ENCODE results near the gene HBZ. TPM values are rescaled to one million over a fixed set of nuclear protein-coding genes. Genes with fewer than 3 reads are reported as not detected.

The HBZ gene
- total RNA-seq, 1 donor, result not detected

DNA sequence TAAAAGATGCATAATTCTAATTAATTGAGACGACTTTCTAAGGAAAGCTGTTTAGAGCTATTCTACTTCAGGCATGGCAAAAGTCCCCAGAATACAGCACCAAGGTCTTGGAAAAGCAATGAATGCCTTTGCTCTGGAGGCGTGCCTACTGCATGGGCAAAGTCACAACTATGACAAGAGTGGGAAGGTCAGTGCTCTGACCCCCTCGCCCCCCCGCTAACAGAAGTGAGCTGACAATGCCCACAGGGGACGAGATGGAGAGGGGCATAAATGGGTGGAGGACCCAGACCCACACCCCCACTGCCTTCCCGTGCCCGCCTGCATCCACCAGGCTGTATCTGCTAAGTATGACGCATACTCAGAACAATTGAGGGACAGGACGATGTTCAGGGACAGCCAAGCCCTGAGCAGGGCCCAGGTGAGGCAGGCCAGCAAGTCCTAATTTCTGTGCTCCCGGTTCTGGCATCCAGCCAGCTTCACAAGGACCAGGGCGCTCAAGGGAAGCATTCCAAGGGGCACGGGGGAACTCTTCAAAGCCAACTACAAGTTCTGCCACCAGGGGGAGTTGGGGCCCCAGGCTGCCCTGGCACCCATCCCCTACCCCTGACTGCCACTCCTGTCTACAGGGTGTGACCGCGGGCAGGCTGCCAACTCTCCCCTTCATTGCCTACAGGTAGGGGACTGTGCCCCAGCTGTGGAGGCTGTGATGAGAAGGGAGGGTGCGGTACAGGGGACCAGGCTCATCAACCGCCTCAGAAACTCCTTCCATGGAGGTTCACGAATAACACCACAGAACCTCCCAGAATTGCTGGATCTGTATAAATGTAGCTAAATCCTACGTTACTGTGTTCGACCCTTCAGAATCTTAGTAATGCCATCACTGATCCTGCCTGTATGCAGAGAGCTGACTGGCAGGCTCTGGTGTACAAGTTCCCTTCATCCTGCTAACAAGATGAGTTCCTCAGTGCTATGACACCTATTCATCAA is 34.8 kb upstream of the HBZ start:
- peak; percentile 89 for DNase-seq (ENCODE audit: insufficient read length, low spot score, missing footprints)
- TF ChIP-seq, protein P1, sequence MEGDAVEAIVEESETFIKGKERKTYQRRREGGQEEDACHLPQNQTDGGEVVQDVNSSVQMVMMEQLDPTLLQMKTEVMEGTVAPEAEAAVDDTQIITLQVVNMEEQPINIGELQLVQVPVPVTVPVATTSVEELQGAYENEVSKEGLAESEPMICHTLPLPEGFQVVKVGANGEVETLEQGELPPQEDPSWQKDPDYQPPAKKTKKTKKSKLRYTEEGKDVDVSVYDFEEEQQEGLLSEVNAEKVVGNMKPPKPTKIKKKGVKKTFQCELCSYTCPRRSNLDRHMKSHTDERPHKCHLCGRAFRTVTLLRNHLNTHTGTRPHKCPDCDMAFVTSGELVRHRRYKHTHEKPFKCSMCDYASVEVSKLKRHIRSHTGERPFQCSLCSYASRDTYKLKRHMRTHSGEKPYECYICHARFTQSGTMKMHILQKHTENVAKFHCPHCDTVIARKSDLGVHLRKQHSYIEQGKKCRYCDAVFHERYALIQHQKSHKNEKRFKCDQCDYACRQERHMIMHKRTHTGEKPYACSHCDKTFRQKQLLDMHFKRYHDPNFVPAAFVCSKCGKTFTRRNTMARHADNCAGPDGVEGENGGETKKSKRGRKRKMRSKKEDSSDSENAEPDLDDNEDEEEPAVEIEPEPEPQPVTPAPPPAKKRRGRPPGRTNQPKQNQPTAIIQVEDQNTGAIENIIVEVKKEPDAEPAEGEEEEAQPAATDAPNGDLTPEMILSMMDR (IDR thresholded peaks at IDR 0.05; ENCODE audit: extremely low read depth, low read depth, low read length), result peak; percentile 66
- no peak overlapping the region for H2AFZ ChIP-seq (ENCODE audit: low read length)
- peaks cover 9% of the 10 kb centered on the region for H3K79me2 ChIP-seq (ENCODE audit: insufficient read depth, low read length)
- H3K4me3 ChIP-seq (ENCODE audit: insufficient read depth, low read length), result no peak overlapping the region
- H3K9me3 ChIP-seq (ENCODE audit: low read depth, low read length), result no peaks in the 10 kb centered on the region
- no peaks in the 10 kb centered on the region for H3K27me3 ChIP-seq (ENCODE audit: insufficient read depth, low read length)
- peaks cover 40% of the 10 kb centered on the region for H4K20me1 ChIP-seq (ENCODE audit: insufficient read depth, low read length)
- peaks cover 18% of the 10 kb centered on the region for H3K36me3 ChIP-seq (ENCODE audit: insufficient read depth, low read length)
- H3K4me1 ChIP-seq (ENCODE audit: insufficient read depth, low read length), result peaks cover 12% of the 10 kb centered on the region
- no peak overlapping the region for H3K4me2 ChIP-seq (ENCODE audit: insufficient read depth, low read length)
- H3K27ac ChIP-seq (ENCODE audit: low read depth, low read length), result no peak overlapping the region

DNA sequence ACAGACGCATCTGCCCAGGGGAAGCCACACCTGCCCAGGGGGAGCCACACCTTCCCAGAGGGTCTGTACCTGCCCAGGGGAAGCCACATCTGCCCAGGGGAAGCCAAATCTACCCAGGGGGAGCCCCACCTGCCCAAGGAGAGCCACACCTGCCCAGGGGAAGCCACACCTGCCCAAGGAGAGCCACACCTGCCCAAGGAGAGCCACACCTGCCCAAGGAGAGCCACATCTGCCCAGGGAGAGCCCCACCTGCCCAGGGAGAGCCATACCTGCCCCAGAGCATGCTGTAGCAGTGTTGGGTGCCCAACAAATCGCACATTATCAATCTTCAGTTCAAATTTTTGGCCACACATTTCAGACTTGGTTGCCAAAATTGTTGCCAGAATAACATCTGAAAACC is 33.6 kb upstream of the HBZ start:
- Histone ChIP-seq H3K4me2 (ENCODE audit: insufficient read depth, low read length) (no peak overlapping the region), H2AFZ (ENCODE audit: low read length) (no peak overlapping the region), H3K4me1 (ENCODE audit: insufficient read depth, low read length) (peaks cover under 1% of the 10 kb centered on the region), H4K20me1 (ENCODE audit: insufficient read depth, low read length) (peaks cover 40% of the 10 kb centered on the region), H3K27ac (ENCODE audit: low read depth, low read length) (no peak overlapping the region), H3K9me3 (ENCODE audit: low read depth, low read length) (no peaks in the 10 kb centered on the region), H3K27me3 (ENCODE audit: insufficient read depth, low read length) (no peaks in the 10 kb centered on the region), H3K4me3 (ENCODE audit: insufficient read depth, low read length) (no peak overlapping the region), H3K79me2 (ENCODE audit: insufficient read depth, low read length) (peaks cover 9% of the 10 kb centered on the region), H3K36me3 (ENCODE audit: insufficient read depth, low read length) (peaks cover 21% of the 10 kb centered on the region)
- DNase-seq (ENCODE audit: insufficient read length, low spot score, missing footprints), result no peak
- TF ChIP-seq, protein P1 (IDR thresholded peaks at IDR 0.05; ENCODE audit: extremely low read depth, low read depth, low read length), result no peak

DNA sequence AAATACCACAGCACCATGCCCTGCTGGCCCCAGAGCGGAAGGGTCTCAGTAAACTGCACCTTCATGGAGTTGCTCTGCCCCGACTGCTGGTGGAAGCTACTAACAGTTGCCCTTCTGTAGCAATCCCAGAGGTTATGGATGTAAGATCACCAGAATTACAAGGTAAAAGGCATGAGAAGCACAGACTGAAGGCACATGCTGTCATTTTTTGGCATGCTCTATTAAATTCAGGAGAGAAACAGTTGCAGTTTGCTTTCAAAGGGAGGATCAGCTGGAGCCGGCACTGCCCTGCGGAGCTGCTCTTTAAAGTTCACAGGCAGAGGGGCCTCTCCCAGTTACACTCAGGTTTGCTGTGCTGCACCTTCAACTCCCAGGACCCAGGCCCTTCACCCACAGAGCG is 33.1 kb upstream of the HBZ start:
- Histone ChIP-seq H3K79me2 (ENCODE audit: insufficient read depth, low read length) (peaks cover 9% of the 10 kb centered on the region), H3K4me1 (ENCODE audit: insufficient read depth, low read length) (no peaks in the 10 kb centered on the region), H4K20me1 (ENCODE audit: insufficient read depth, low read length) (peaks cover 40% of the 10 kb centered on the region), H2AFZ (ENCODE audit: low read length) (no peak overlapping the region), H3K27me3 (ENCODE audit: insufficient read depth, low read length) (no peaks in the 10 kb centered on the region), H3K27ac (ENCODE audit: low read depth, low read length) (no peak overlapping the region), H3K4me3 (ENCODE audit: insufficient read depth, low read length) (no peak overlapping the region), H3K4me2 (ENCODE audit: insufficient read depth, low read length) (no peak overlapping the region), H3K36me3 (ENCODE audit: insufficient read depth, low read length) (peaks cover 24% of the 10 kb centered on the region), H3K9me3 (ENCODE audit: low read depth, low read length) (no peaks in the 10 kb centered on the region)
- DNase-seq (ENCODE audit: insufficient read length, low spot score, missing footprints), result peak; percentile 64
- TF ChIP-seq, protein P1 (IDR thresholded peaks at IDR 0.05; ENCODE audit: extremely low read depth, low read depth, low read length), result no peak

DNA sequence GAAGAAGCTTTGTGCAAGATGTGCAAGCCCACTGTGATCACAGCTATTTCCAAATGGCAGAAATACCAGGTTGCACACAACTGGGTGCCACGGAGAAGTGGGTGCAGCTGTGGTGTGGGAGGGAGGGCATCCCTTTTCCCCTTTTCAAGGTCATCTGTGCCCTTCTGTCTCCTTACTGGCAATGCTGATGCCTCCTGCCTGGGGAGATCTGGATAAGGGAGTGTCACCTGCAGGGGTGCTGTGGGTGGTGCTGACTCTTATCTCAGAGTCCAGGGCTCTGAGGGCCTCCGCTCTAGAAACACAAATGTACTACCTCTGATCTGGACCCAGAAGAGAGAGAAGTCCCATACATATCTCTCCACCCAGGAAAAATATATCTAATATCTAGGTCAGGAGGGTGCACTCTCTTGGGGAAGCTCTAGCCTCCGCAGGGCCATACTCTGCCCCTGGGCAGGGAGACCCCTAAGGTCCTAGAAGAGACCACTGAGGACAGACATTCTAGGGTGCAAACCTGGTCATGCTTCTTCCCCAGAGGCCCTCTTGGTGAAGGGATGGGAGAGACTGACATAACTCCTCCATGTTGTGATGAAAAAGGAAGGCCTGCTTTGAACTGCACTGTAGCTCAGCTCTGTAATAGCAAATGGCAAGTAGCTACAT is 32.5 kb upstream of the HBZ start:
- no peak overlapping the region for H3K27ac ChIP-seq (ENCODE audit: low read depth, low read length)
- TF ChIP-seq, protein P1 (IDR thresholded peaks at IDR 0.05; ENCODE audit: extremely low read depth, low read depth, low read length), result no peak
- H2AFZ ChIP-seq (ENCODE audit: low read length), result no peak overlapping the region
- no peaks in the 10 kb centered on the region for H3K9me3 ChIP-seq (ENCODE audit: low read depth, low read length)
- H3K79me2 ChIP-seq (ENCODE audit: insufficient read depth, low read length), result peaks cover 9% of the 10 kb centered on the region
- H4K20me1 ChIP-seq (ENCODE audit: insufficient read depth, low read length), result peaks cover 43% of the 10 kb centered on the region
- H3K4me1 ChIP-seq (ENCODE audit: insufficient read depth, low read length), result no peaks in the 10 kb centered on the region
- H3K36me3 ChIP-seq (ENCODE audit: insufficient read depth, low read length), result peaks cover 31% of the 10 kb centered on the region
- no peak overlapping the region for H3K4me2 ChIP-seq (ENCODE audit: insufficient read depth, low read length)
- no peaks in the 10 kb centered on the region for H3K27me3 ChIP-seq (ENCODE audit: insufficient read depth, low read length)
- DNase-seq (ENCODE audit: insufficient read length, low spot score, missing footprints), result no peak
- H3K4me3 ChIP-seq (ENCODE audit: insufficient read depth, low read length), result no peak overlapping the region
